Chondrocyte (in vitro differentiated cells): ENCODE data around the gene PDLIM1. TPM values are rescaled to one million over a fixed set of nuclear protein-coding genes. Genes with fewer than 3 reads are reported as not detected.

Experiments
- DNase-seq: peaks from one replicate; pipeline ENCODE4 v3.0.0; 2021; ENCODE audit warnings: mixed read lengths, low spot score
- H3K27ac Mint-ChIP-seq: one replicate; pipeline ENCODE4 v1.8.0; 2021; ENCODE audit warnings: mild to moderate bottlenecking, moderate library complexity, mixed read lengths; ENCODE audit not compliant: unreplicated experiment
- H3K27me3 Mint-ChIP-seq: 2 replicates; pipeline ENCODE4 v1.8.0; 2021; ENCODE audit warnings: low read depth, mixed read lengths
- H3K36me3 Mint-ChIP-seq: 2 replicates; pipeline ENCODE4 v1.8.0; 2021; ENCODE audit warnings: low read depth, mixed read lengths
- H3K4me1 Mint-ChIP-seq: 2 replicates; pipeline ENCODE4 v1.8.0; 2021; ENCODE audit warnings: low read depth, mild to moderate bottlenecking, mixed read lengths
- H3K4me3 Mint-ChIP-seq: one replicate; pipeline ENCODE4 v1.8.0; 2021; ENCODE audit warnings: mild to moderate bottlenecking, moderate library complexity, mixed read lengths; ENCODE audit not compliant: unreplicated experiment
- H3K9me3 Mint-ChIP-seq: 2 replicates; pipeline ENCODE4 v1.8.0; 2021; ENCODE audit warnings: low read depth, mixed read lengths
- CTCF ChIP-seq: fragments of 200-600 bp; sonication (generic); IDR thresholded peaks from 2 replicates; pipeline ENCODE4 v1.5.0; 2021; ENCODE audit warnings: antibody characterized with exemption, mild to moderate bottlenecking, moderate library complexity
- total RNA-seq: library from RNA; stranded (reverse); gene quantifications from 3 replicates; pipeline ENCODE4 v1.2.1, GENCODE V29; 2021

The PDLIM1 gene
- total RNA-seq, 1 donor from 2014 or later: 110 TPM

GRCh38 chr10:95330966-95331453, 40.2 kb upstream of the PDLIM1 start:
- Mint-ChIP-seq H3K4me3 (no peak overlapping the region), H3K4me1 (peaks cover 12% of the 10 kb centered on the region), H3K9me3 (no peaks in the 10 kb centered on the region), H3K36me3 (no peaks in the 10 kb centered on the region), H3K27ac (no peak overlapping the region), H3K27me3 (peaks cover 2% of the 10 kb centered on the region)
- no peak for DNase-seq
- TF ChIP-seq CTCF: no peak

- no peak for TF ChIP-seq CTCF
- H3K27ac Mint-ChIP-seq: no peak overlapping the region
- peaks cover 2% of the 10 kb centered on the region for H3K27me3 Mint-ChIP-seq
- no peaks in the 10 kb centered on the region for H3K9me3 Mint-ChIP-seq
- no peaks in the 10 kb centered on the region for H3K36me3 Mint-ChIP-seq
- no peak for DNase-seq
- peaks cover 6% of the 10 kb centered on the region for H3K4me1 Mint-ChIP-seq
- no peak overlapping the region for H3K4me3 Mint-ChIP-seq
Measured at GRCh38 chr10:95329296-95329695, 38.5 kb upstream of the PDLIM1 start.

- no peak for DNase-seq
- no peak for TF ChIP-seq CTCF
- Mint-ChIP-seq H3K27me3 (peaks cover 3% of the 10 kb centered on the region), H3K36me3 (no peaks in the 10 kb centered on the region), H3K27ac (no peak overlapping the region), H3K4me3 (no peak overlapping the region), H3K9me3 (no peaks in the 10 kb centered on the region), H3K4me1 (no peaks in the 10 kb centered on the region)
Measured at GRCh38 chr10:95328013-95328412, 37.2 kb upstream of the PDLIM1 start.

GRCh38 chr10:95327367-95327766, 36.6 kb upstream of the PDLIM1 start:
- no peak for DNase-seq
- TF ChIP-seq CTCF: no peak
- H3K4me1 Mint-ChIP-seq: no peaks in the 10 kb centered on the region
- H3K4me3 Mint-ChIP-seq: no peak overlapping the region
- H3K36me3 Mint-ChIP-seq: no peaks in the 10 kb centered on the region
- H3K27me3 Mint-ChIP-seq: peaks cover 3% of the 10 kb centered on the region
- no peak overlapping the region for H3K27ac Mint-ChIP-seq
- H3K9me3 Mint-ChIP-seq: no peaks in the 10 kb centered on the region

- H3K27me3 Mint-ChIP-seq: peaks cover 2% of the 10 kb centered on the region
- DNase-seq: no peak
- H3K36me3 Mint-ChIP-seq: no peaks in the 10 kb centered on the region
- H3K4me1 Mint-ChIP-seq: no peaks in the 10 kb centered on the region
- no peaks in the 10 kb centered on the region for H3K9me3 Mint-ChIP-seq
- TF ChIP-seq CTCF: no peak
- H3K4me3 Mint-ChIP-seq: no peak overlapping the region
- H3K27ac Mint-ChIP-seq: no peak overlapping the region
Measured at GRCh38 chr10:95326396-95326795, 35.6 kb upstream of the PDLIM1 start.
